IPS-NIHi7 (cell line): ENCODE results near the gene EGFLAM.

Experiments
- DNase-seq: peaks from one replicate; pipeline ENCODE4 v3.0.0; 2012; ENCODE audit warnings: mixed read lengths; ENCODE audit errors: extremely low spot score

Gene EGFLAM

GRCh38 chr5:38448568-38449350 is 190.4 kb downstream of the EGFLAM start:
- DNase-seq, result no peak

- DNase-seq, result no peak
Measured at GRCh38 chr5:38450627-38451026, 192.3 kb downstream of the EGFLAM start.

- no peak for DNase-seq
Measured at GRCh38 chr5:38451074-38451725, 192.8 kb downstream of the EGFLAM start.

GRCh38 chr5:38452201-38452600 is 193.8 kb downstream of the EGFLAM start:
- no peak for DNase-seq

- no peak for DNase-seq
Measured at GRCh38 chr5:38453506-38453905, 195.1 kb downstream of the EGFLAM start.

- DNase-seq, result no peak
Measured at GRCh38 chr5:38453921-38454320, 195.6 kb downstream of the EGFLAM start.

- DNase-seq, result no peak
Measured at GRCh38 chr5:38455796-38456330, 197.5 kb downstream of the EGFLAM start.

- no peak for DNase-seq
Measured at GRCh38 chr5:38456657-38457399, 198.5 kb downstream of the EGFLAM start.

GRCh38 chr5:38458174-38458573 is 199.8 kb downstream of the EGFLAM start:
- DNase-seq, result no peak

- no peak for DNase-seq
Measured at GRCh38 chr5:38462976-38463633, 204.7 kb downstream of the EGFLAM start.

GRCh38 chr5:38463634-38464521 is 205.5 kb downstream of the EGFLAM start:
- DNase-seq, result no peak

GRCh38 chr5:38465061-38465460 is 206.7 kb downstream of the EGFLAM start:
- DNase-seq, result no peak

- DNase-seq, result no peak
Measured at GRCh38 chr5:38465702-38466423, 207.5 kb downstream of the EGFLAM start.

- DNase-seq, result no peak
Measured at GRCh38 chr5:38466424-38467189, 208.2 kb downstream of the EGFLAM start.

GRCh38 chr5:38467353-38468040 is 209.1 kb downstream of the EGFLAM start:
- no peak for DNase-seq

GRCh38 chr5:38468202-38468673 is 209.9 kb downstream of the EGFLAM start:
- no peak for DNase-seq

GRCh38 chr5:38468978-38469706 is 210.8 kb downstream of the EGFLAM start:
- DNase-seq, result no peak

- DNase-seq, result no peak
Measured at GRCh38 chr5:38469707-38470267, 211.4 kb downstream of the EGFLAM start.
